ENCODE data around the gene KMT2E. TPM values are rescaled to one million over a fixed set of nuclear protein-coding genes. Genes with fewer than 3 reads are reported as not detected.

The KMT2E gene
- total and polyA plus RNA-seq, 11 donors: 17.0 to 59.5 (median 44.3) TPM

DNA sequence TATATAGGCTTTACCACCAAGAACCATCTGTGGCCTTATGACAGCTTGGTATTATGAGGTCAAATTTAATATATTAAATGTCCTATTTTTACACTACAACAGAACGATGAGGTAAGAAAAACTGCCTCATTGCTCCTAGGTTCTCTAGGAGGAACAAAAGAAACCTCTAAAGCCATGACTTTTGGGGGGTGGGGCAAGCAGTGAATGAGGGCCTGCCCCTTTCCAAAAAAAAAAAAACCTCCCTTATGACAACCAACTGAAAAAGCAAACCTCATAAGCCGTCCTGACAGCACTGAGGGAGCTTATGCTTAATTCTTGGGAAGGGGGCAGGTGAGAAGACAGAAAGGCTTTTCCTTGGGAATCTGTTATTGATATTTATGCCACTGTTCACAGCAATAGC, 116.6 kb downstream of the KMT2E start:
- 73 to 83% (median 82%) methylated on average over 2 of the region's 2 CpGs for WGBS, 4 donors
- H3K27me3 ChIP-seq: no peaks in the 10 kb centered on the region
- H3K36me3 ChIP-seq: peaks cover 0 to 44% (median 25%) of the 10 kb centered on the region in 9 donors
- H3K27ac ChIP-seq: peak overlapping the region in 3 of 12 donors; percentile 8 to 36 (median 14)
- DNase-seq (no peak), ATAC-seq (no peak)
- H3K4me3 ChIP-seq: no peak overlapping the region
- H3K9me3 ChIP-seq: no peaks in the 10 kb centered on the region
- intact Hi-C loops (cut with DNase I): no loop called here
- TF ChIP-seq POLR2A (IDR thresholded peaks at IDR 0.05): no peak
- TF ChIP-seq, protein P1, sequence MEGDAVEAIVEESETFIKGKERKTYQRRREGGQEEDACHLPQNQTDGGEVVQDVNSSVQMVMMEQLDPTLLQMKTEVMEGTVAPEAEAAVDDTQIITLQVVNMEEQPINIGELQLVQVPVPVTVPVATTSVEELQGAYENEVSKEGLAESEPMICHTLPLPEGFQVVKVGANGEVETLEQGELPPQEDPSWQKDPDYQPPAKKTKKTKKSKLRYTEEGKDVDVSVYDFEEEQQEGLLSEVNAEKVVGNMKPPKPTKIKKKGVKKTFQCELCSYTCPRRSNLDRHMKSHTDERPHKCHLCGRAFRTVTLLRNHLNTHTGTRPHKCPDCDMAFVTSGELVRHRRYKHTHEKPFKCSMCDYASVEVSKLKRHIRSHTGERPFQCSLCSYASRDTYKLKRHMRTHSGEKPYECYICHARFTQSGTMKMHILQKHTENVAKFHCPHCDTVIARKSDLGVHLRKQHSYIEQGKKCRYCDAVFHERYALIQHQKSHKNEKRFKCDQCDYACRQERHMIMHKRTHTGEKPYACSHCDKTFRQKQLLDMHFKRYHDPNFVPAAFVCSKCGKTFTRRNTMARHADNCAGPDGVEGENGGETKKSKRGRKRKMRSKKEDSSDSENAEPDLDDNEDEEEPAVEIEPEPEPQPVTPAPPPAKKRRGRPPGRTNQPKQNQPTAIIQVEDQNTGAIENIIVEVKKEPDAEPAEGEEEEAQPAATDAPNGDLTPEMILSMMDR (IDR thresholded peaks at IDR 0.05): no peak
- H3K4me1 ChIP-seq: peaks cover 0 to 16% (median 2%) of the 10 kb centered on the region in 12 donors

DNA sequence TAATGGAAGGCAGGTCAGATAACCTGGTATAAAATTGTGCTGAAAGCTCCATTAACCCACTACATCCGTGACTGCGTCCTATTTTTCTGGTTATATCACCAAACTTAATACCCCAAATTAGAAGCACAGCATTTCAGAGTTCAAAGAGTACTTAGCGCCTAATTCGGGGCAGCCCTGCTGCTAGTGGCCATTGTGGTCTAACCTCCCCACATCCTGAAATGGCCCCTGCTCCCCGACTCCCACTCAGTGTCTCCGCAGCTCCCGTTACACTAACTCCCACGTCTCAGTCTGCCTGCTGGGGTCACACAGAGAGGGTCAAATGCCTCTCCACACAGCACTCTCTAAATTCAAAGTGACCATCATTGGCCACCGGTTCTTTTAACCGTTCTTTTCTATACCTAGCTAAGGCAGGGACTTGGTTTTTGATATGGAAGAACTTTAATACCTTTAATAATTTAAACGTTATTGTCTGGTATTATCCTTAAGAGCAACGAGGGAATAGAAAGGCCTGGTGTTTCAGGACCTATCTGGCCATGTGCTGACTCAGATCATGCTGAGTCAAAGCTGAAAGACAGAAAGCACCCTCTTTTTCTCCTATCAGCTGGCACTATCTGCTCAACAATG, 117.1 kb downstream of the KMT2E start:
- H3K4me3 ChIP-seq: no peak overlapping the region
- 88 to 92% (median 89%) methylated on average over 12 of the region's 12 CpGs for WGBS, 4 donors
- no peaks in the 10 kb centered on the region for H3K9me3 ChIP-seq
- H3K4me1 ChIP-seq: peaks cover 0 to 17% (median 2%) of the 10 kb centered on the region in 12 donors
- ATAC-seq (no peak), DNase-seq (no peak)
- H3K27ac ChIP-seq: no peak overlapping the region
- intact Hi-C loops (cut with DNase I): no loop called here
- peaks cover 0 to 38% (median 19%) of the 10 kb centered on the region in 9 donors for H3K36me3 ChIP-seq
- TF ChIP-seq, protein P1 (IDR thresholded peaks at IDR 0.05): no peak
- TF ChIP-seq POLR2A (IDR thresholded peaks at IDR 0.05): no peak
- no peaks in the 10 kb centered on the region for H3K27me3 ChIP-seq

DNA sequence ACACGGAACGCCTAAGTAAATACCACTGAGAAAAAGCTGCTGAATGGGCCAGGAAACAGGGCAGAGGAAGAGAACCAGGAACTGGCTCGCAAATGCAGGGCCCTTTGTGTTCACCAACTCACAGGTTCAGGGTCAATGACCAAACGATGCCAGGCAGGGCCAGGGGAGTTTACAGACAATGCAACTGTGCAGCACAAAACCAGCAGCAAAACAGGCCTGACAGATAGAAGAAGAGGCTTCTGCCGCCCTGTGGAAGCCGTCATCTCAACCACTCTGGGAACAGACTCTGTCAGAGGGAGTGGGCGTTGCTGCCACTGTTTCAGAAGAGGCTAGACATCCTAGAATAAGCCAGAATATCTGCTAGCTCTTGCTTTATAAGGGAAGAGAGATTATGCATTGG, 117.9 kb downstream of the KMT2E start:
- no peak for ATAC-seq
- intact Hi-C loops (cut with DNase I): no loop called here

DNA sequence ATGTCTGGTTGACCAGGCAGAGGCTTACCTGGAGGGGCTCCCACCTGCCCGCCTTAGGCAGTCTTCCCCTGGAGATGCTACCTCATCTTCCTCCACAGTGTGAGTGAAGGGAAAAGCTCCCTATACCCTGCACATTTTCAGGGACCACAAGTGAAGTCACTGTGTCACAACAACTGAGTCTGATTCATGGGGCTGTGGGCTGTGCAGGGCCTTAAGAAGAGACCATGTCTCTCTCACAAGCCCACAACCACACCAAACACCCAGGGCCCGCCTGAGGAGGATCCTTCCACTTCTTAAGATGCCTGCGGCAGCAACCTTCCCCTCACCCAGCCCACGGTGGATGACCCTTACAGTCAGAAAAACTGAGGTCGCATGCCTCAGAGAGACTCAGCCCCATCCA, 118.3 kb downstream of the KMT2E start:
- TF ChIP-seq, protein P1 (IDR thresholded peaks at IDR 0.05): no peak
- no peak for TF ChIP-seq POLR2A (IDR thresholded peaks at IDR 0.05)
- Histone ChIP-seq H3K9me3 (no peaks in the 10 kb centered on the region), H3K4me3 (no peak overlapping the region), H3K36me3 (peaks cover 0 to 33% (median 17%) of the 10 kb centered on the region in 9 donors), H3K4me1 (peaks cover 0 to 27% (median 6%) of the 10 kb centered on the region in 12 donors), H3K27ac (no peak overlapping the region), H3K27me3 (no peaks in the 10 kb centered on the region)
- intact Hi-C loops (cut with DNase I): no loop called here
- ATAC-seq (no peak), DNase-seq (no peak)
- 92 to 98% (median 96%) methylated on average over 5 of the region's 5 CpGs for WGBS, 4 donors

More for the DNA sequence above, 117.9 kb downstream of the KMT2E start:
- no peaks in the 10 kb centered on the region for H3K9me3 ChIP-seq
- peaks cover 0 to 35% (median 17%) of the 10 kb centered on the region in 9 donors for H3K36me3 ChIP-seq
- TF ChIP-seq, protein P1 (IDR thresholded peaks at IDR 0.05): no peak
- no peak for TF ChIP-seq POLR2A (IDR thresholded peaks at IDR 0.05)
- peaks cover 0 to 23% (median 6%) of the 10 kb centered on the region in 12 donors for H3K4me1 ChIP-seq
- H3K27ac ChIP-seq: no peak overlapping the region
- H3K4me3 ChIP-seq: no peak overlapping the region
- WGBS, 4 donors: 82 to 90% (median 89%) methylated on average over 7 of the region's 7 CpGs
- no peaks in the 10 kb centered on the region for H3K27me3 ChIP-seq
- no peak for DNase-seq
